22Rv1 (cell line): ENCODE results near the gene UGT1A4.

ENCODE experiments used
- CTCF ChIP-seq: fragments of 450-650 bp; IDR thresholded peaks from 2 replicates; pipeline ENCODE4 v1.5.1; 2017; ENCODE audit warnings: mild to moderate bottlenecking
- ZFX ChIP-seq: fragments of 450-650 bp; IDR thresholded peaks from 2 replicates; pipeline ENCODE4 v1.6.1; 2017; ENCODE audit warnings: antibody characterized with exemption, borderline replicate concordance

GRCh38 chr2:233688341-233688740 lies 30.2 kb upstream of the UGT1A4 start:
- TF ChIP-seq CTCF, result no peak
- TF ChIP-seq ZFX, result no peak
